HG03571 (cell line): ENCODE data around the gene COPZ1.
A peak's percentile ranks its signal among the peaks of the same experiment; 100 is the strongest.
"Not testable (repeated sequence)": the region's sequence is repeated elsewhere in the genome, so short reads cannot be mapped to it uniquely, and the experiment has no call there.

Experiments
- ATAC-seq: cut with Tn5 transposase; IDR thresholded peaks from one replicate; pipeline ENCODE4 v1.9.1; 2021; ENCODE audit not compliant: unreplicated experiment

The COPZ1 gene

GRCh38 chr12:54324617-54325441, at the start of gene COPZ1:
Gene COPZ1, plus strand, starts transcription at chr12:54325131. Its CDS starts 33 bp downstream, at chr12:54325164.
- ATAC-seq, result peak; percentile 99

- no peak for ATAC-seq
Observed at GRCh38 chr12:54276368-54276767, 48.6 kb upstream of the COPZ1 start.

- ATAC-seq, result no peak
Observed at GRCh38 chr12:54277823-54278276, 47.1 kb upstream of the COPZ1 start.

- no peak for ATAC-seq
Observed at GRCh38 chr12:54279227-54279631, 45.7 kb upstream of the COPZ1 start.

- ATAC-seq, result peak; percentile 75
Observed at GRCh38 chr12:54279632-54280467, 45.1 kb upstream of the COPZ1 start, which contains the start of gene CBX5. Gene CBX5, minus strand, starts transcription at chr12:54280122. Its CDS starts 22,472 bp downstream, at chr12:54257650.

GRCh38 chr12:54280468-54281260, 44.3 kb upstream of the COPZ1 start, which contains the start of gene HNRNPA1:
Gene HNRNPA1, plus strand, starts transcription at chr12:54280726. Its CDS starts 82 bp downstream, at chr12:54280808.
- peak; percentile 87 for ATAC-seq

- not testable (repeated sequence) for ATAC-seq
Observed at GRCh38 chr12:54281261-54281638, 43.7 kb upstream of the COPZ1 start.

GRCh38 chr12:54281694-54282093, 43.2 kb upstream of the COPZ1 start:
- ATAC-seq, result not testable (repeated sequence)

- no peak for ATAC-seq
Observed at GRCh38 chr12:54282949-54283593, 41.9 kb upstream of the COPZ1 start.

- ATAC-seq, result not testable (repeated sequence)
Observed at GRCh38 chr12:54284070-54284780, 40.7 kb upstream of the COPZ1 start.

GRCh38 chr12:54285150-54286041, 39.5 kb upstream of the COPZ1 start:
- ATAC-seq, result no peak

GRCh38 chr12:54286042-54287030, 38.6 kb upstream of the COPZ1 start:
- no peak for ATAC-seq

GRCh38 chr12:54287261-54288157, 37.4 kb upstream of the COPZ1 start:
- no peak for ATAC-seq

- ATAC-seq, result no peak
Observed at GRCh38 chr12:54292083-54292930, 32.6 kb upstream of the COPZ1 start.

GRCh38 chr12:54292931-54293241, 32.0 kb upstream of the COPZ1 start:
- ATAC-seq, result no peak
